ENCODE measurements around the gene KCNE1.

The KCNE1 gene

GRCh38 chr21:34534522-34534921 is 22.5 kb upstream of the KCNE1 start:
- FAIRE-seq: no peak

- no peak for FAIRE-seq
These were observed 21.9 kb upstream of the KCNE1 start for GRCh38 chr21:34533938-34534337.

DNA sequence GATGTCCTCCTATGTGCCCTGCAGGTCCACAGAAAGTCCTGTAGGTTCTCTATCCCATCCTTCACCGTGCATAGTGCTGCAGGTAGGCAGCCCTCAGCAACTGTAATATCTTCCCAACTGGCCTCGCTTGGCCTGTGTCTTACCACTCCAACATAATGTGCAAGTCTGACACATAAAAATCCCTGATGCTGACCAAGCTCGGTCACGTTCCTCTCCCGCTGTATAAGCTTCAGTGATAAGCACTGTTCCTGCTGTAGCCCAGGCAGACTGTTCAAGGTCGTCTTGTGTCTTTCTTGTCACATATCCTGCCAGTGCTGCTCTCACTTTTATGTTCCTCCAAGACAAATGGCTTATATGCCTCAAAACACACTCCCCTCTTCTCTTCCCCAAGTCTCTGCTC is 19.4 kb upstream of the KCNE1 start:
- FAIRE-seq: no peak

GRCh38 chr21:34530261-34530660 is 18.3 kb upstream of the KCNE1 start:
- no peak for FAIRE-seq

- FAIRE-seq: no peak
These were observed 16.1 kb upstream of the KCNE1 start for GRCh38 chr21:34528131-34528561.

DNA sequence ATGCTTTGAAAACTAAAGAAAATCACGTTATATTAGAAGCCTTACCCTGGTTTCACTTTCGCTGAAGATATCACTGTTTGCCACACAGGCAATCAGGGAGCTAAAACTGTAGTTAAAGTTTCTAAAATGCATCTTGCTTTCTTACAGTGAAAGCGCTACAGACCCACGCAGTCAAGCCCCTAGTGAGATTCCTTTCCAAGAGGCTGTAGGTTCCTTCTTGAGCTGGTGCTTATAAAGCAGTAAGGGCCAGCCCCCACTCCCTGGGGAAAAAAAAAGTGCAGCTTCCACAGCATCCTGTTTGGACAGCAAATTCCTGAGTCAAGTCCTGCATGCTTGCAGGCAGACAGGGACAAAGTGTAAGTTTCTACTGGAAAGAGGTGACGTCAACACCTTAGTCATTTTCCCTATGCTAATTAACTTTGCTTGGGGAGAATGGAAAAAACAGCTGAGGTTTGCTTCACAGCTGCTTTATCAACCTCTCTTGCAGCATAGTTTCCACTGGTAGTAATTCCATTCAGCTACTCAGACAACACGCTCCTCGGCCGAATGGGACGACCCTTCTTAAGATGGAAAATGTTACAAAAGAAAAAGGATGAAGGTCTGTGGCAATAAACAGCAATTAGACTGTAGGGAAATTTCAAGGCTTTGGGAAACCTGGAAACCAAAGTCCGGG is 14.7 kb upstream of the KCNE1 start:
- FAIRE-seq: peak; percentile 83

GRCh38 chr21:34526241-34526617 is 14.2 kb upstream of the KCNE1 start:
- no peak for FAIRE-seq

GRCh38 chr21:34524646-34525601 is 12.9 kb upstream of the KCNE1 start:
- FAIRE-seq: no peak

DNA sequence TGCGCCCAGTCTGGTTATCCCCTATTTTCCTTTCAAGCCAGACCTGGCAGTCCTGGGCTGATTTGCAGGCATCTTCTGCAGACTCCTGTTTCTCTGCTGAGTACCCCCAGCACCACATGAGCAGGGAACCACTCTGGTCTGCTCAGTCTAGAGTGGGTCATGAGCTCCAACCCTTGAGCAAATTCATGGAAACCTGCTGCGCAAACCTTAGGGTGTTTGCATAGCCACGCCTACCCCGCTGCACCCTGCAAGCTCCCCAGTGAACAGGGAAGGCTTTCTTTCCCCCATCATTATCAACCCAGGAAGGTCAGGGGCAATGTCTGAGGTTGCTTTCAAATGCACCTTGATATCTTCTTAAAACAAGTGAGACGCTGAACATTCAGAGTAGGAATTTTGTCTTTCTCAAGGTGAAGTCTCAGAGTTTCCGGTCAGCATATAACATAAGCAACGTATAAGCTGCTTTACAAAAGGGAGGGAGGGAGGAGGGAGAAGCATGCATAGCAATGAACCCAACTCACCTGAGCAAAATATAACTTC is 11.1 kb upstream of the KCNE1 start:
- FAIRE-seq: no peak

- FAIRE-seq: no peak
These were observed 10.3 kb upstream of the KCNE1 start for GRCh38 chr21:34522284-34522683.

DNA sequence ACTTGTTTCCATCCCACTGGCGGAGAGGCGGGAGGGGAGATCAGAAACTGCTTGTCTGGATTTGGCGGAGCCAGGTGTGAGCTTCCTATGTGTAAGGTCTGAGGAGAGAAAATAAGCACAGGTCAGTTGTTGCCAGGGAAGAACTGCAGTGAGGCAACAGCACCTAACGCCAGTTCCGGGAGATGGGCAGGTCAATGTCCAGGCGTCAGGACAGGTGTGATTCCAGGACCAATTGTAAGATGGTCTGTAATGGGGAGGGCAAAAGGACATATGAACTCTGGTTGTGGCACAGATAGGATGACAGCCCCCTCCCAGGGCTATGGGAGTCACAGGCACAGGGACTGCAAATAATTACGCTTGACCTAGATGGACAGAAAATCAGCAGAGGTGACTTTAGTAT is 9.6 kb upstream of the KCNE1 start:
- no peak for FAIRE-seq

- no peak for FAIRE-seq
These were observed 8.9 kb upstream of the KCNE1 start for GRCh38 chr21:34520764-34521508.

- FAIRE-seq: no peak
These were observed 8.3 kb upstream of the KCNE1 start for GRCh38 chr21:34520281-34520680.

- no peak for FAIRE-seq
These were observed 7.7 kb upstream of the KCNE1 start for GRCh38 chr21:34519694-34520093.

GRCh38 chr21:34519016-34519415 is 7.0 kb upstream of the KCNE1 start:
- no peak for FAIRE-seq

DNA sequence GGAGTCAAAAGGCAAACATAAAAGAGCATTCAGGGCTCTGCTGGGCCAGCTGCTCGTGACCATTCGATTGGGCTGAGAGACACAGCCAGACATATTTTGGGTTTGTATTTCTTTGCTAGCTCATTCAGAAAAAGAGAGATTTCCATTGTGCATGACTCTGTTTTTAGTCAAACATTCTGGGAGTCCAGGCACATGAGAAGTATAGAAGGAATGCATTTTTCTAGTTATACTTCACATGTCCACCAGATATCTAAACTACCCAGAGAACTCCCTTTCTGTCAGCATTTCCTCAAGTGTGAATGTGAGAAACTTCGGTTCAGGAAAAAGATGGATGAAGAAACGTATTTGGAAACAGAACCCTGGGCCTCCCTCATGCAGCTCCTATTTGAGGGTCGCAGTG is 6.3 kb upstream of the KCNE1 start:
- no peak for FAIRE-seq

DNA sequence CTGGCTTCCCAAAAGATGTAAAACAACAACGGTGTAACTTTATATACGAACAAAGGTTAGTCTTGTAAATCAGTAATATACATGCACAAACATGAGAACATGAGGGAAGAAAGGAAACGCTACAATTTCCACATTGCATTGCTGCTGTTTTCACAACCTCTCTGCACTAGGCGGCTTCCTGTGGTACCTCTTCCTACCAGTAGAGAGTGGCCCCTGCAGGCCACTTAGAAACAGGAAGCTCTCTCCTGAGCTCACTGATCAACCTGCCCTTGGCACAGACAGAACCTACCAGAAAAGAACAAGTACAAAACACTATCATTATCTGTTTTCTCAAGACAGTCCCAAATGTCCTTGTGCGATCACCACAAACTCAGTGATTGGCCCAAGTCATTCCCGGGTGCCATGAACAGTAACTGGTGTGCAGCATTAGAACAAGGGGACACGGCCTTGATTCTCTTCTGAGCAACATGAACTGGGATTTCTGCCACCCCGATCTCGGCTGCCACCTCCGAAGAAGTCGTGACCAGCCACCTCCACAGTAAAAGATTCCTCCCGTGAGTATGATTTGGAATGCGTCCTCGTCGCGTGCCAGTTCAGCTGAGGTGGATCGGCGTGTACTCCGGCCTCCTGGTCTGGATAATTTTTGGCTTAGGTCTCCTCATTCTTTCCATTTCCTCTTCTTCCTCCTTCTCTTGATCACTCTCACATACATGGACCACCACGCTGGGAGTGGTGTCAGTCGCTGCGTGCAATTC is 5.7 kb upstream of the KCNE1 start:
- no peak for FAIRE-seq

DNA sequence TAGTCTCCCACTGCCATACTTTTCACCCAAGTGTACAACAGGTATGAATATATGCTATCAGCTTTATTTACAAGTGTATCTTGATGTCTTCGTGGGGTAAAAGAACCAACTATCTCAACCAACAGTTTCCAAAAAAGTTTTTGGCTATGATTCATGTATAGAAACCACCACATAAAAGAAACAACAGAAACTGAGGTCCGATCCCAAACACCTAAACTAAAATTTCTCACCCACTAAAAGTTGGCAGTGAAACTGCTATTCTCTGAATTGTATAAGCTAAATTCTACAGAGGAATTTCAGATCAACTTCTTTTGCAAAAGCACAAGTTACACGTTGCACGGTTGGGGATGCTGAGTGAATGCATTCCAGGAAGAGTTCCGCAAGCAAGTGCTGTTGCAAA is 5.0 kb upstream of the KCNE1 start:
- FAIRE-seq: no peak

GRCh38 chr21:34514576-34515115 is 2.6 kb upstream of the KCNE1 start:
- FAIRE-seq: no peak

DNA sequence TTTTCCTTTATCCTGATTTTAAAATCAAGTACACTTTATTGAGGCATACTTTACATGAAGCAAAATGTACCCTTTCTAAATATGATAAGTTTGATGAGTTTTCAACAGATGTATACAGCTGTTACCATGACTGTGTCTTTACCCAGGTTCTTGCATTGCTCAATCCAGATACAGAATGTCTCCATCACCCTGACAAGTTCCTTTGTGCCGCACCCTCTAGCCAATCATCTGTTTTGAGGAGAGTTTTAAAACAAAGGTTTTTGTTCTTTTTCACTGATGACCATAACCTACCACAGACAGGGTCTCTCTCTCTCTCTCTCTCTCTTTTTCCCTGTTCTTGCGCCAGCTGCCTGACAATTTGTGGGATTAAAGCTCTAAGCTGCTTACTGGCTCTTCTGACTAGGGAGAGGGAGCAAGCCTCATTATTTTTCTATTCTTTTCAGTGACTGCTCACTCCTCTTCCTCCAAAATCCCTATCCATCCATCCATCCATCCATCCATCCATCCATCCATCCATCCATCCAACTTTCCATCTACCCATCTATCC is 1.2 kb upstream of the KCNE1 start:
- no peak for FAIRE-seq

GRCh38 chr21:34511181-34511580 is 829 bp downstream of the KCNE1 start:
- FAIRE-seq: no peak

Data from islet of Langerhans (tissue), 1 donor.